Colonic mucosa (tissue), 4 donors: ENCODE data around the gene TRRAP. TPM values are rescaled to one million over a fixed set of nuclear protein-coding genes. Genes with fewer than 3 reads are reported as not detected.

Experiments
- DNase-seq: peaks from one replicate; pipeline ENCODE4 v3.0.0-alpha.2; 2020
- H3K27ac ChIP-seq: fragments of 200-600 bp; one replicate; pipeline ENCODE4 v1.8.0; 2021
- H3K27me3 ChIP-seq: fragments of 200-600 bp; one replicate; pipeline ENCODE4 v1.8.0; 2021
- H3K36me3 ChIP-seq: fragments of 200-600 bp; one replicate; pipeline ENCODE4 v1.8.0; 2021
- H3K4me1 ChIP-seq: fragments of 200-600 bp; one replicate; pipeline ENCODE4 v1.8.0; 2021; ENCODE audit warnings: mild to moderate bottlenecking
- H3K4me3 ChIP-seq: fragments of 200-600 bp; one replicate; pipeline ENCODE4 v1.8.0; 2021
- H3K9ac ChIP-seq, 2 donors: one replicate each; pipeline ENCODE4 v1.7.0; 2013; ENCODE audit warnings: control low read depth in 2 of 2, low read depth in 2 of 2, low read length in 2 of 2
- H3K9me3 ChIP-seq: fragments of 200-600 bp; one replicate; pipeline ENCODE4 v1.8.0; 2021
- CTCF ChIP-seq: fragments of 200-600 bp; IDR thresholded peaks from one replicate; pipeline ENCODE4 v1.8.0; 2022; ENCODE audit warnings: antibody characterized with exemption, mild to moderate bottlenecking
- intact Hi-C: fragments of 100-400 bp; cut with DNase I; formaldehyde crosslinking; loops from one replicate; pipeline ENCODE4 v1.14.1; 2022
- total RNA-seq, 2 donors: library from RNA; stranded (reverse); fragmentation: NEBNext Ultra II Directional in 1 of 2; extraction: Animal tissue kit (Norgen Biotek cat#: 25700) in 1 of 2; gene quantifications; one replicate each; pipeline ENCODE4 v1.2.1, GENCODE V29; 2021
- donor health status: healthy.
- donor health status: DM: no; HTN: no; CAD: no.
- donor health status: DM: no; HTN: no; CAD: no.

The TRRAP gene
- total RNA-seq, 2 donors from 2014 or later: 33.3 to 39.4 TPM

GRCh38 chr7:99027241-99027640, 148.9 kb downstream of the TRRAP start:
- H3K27me3 ChIP-seq: no peaks in the 10 kb centered on the region
- DNase-seq: no peak
- no peak overlapping the region for H3K9ac ChIP-seq
- H3K4me3 ChIP-seq: no peak overlapping the region
- no peaks in the 10 kb centered on the region for H3K9me3 ChIP-seq
- H3K4me1 ChIP-seq: peaks cover 2% of the 10 kb centered on the region
- intact Hi-C loops: no loop called here
- no peak overlapping the region for H3K27ac ChIP-seq
- H3K36me3 ChIP-seq: peaks cover 5% of the 10 kb centered on the region
- TF ChIP-seq CTCF: no peak

- no peaks in the 10 kb centered on the region for H3K27me3 ChIP-seq
- H3K36me3 ChIP-seq: peaks cover 11% of the 10 kb centered on the region
- no peaks in the 10 kb centered on the region for H3K4me1 ChIP-seq
- H3K27ac ChIP-seq: no peak overlapping the region
- H3K9me3 ChIP-seq: no peaks in the 10 kb centered on the region
- no peak overlapping the region for H3K4me3 ChIP-seq
- no peak for TF ChIP-seq CTCF
- intact Hi-C loops: no loop called here
- no peak for DNase-seq
- H3K9ac ChIP-seq: no peak overlapping the region
These were observed 149.5 kb downstream of the TRRAP start for GRCh38 chr7:99027841-99028240.

GRCh38 chr7:99028261-99028973, 150.1 kb downstream of the TRRAP start:
- H3K4me1 ChIP-seq: no peaks in the 10 kb centered on the region
- no peak overlapping the region for H3K27ac ChIP-seq
- intact Hi-C loops: no loop called here
- no peak overlapping the region for H3K9ac ChIP-seq
- no peaks in the 10 kb centered on the region for H3K27me3 ChIP-seq
- H3K4me3 ChIP-seq: no peak overlapping the region
- DNase-seq: no peak
- no peaks in the 10 kb centered on the region for H3K9me3 ChIP-seq
- peaks cover 12% of the 10 kb centered on the region for H3K36me3 ChIP-seq
- no peak for TF ChIP-seq CTCF

GRCh38 chr7:99029466-99030435, 151.4 kb downstream of the TRRAP start:
- Histone ChIP-seq H3K27ac (no peak overlapping the region), H3K9ac (no peak overlapping the region), H3K36me3 (peaks cover 20% of the 10 kb centered on the region), H3K9me3 (no peaks in the 10 kb centered on the region), H3K4me3 (no peak overlapping the region), H3K27me3 (no peaks in the 10 kb centered on the region), H3K4me1 (no peaks in the 10 kb centered on the region)
- no peak for DNase-seq
- intact Hi-C loops: no loop called here
- TF ChIP-seq CTCF: no peak

GRCh38 chr7:99030457-99030856, 152.1 kb downstream of the TRRAP start:
- intact Hi-C loops: no loop called here
- Histone ChIP-seq H3K9ac (no peak overlapping the region), H3K36me3 (peaks cover 26% of the 10 kb centered on the region), H3K9me3 (no peaks in the 10 kb centered on the region), H3K4me3 (no peak overlapping the region), H3K4me1 (no peaks in the 10 kb centered on the region), H3K27ac (no peak overlapping the region), H3K27me3 (no peaks in the 10 kb centered on the region)
- no peak for DNase-seq
- TF ChIP-seq CTCF: no peak
